GM18861 (cell line): Measurements from ENCODE around the gene SLC35A1.
"Not testable (repeated sequence)": the region's sequence is repeated elsewhere in the genome, so short reads cannot be mapped to it uniquely, and the experiment has no call there.

Experiments used
- ATAC-seq: cut with Tn5 transposase; IDR thresholded peaks from one replicate; pipeline ENCODE4 v1.9.1; 2021; ENCODE audit not compliant: unreplicated experiment

SLC35A1 gene

GRCh38 chr6:87472525-87473418, at the start of gene SLC35A1:
TSS of gene SLC35A1 (plus strand) at chr6:87472974. CDS start at chr6:87473004, 30 bp downstream.
- peak; percentile 90 for ATAC-seq

- no peak for ATAC-seq
Measured at GRCh38 chr6:87426789-87427188, 46.0 kb upstream of the SLC35A1 start.

GRCh38 chr6:87430499-87430898, 42.3 kb upstream of the SLC35A1 start:
- no peak for ATAC-seq

- no peak for ATAC-seq
Measured at GRCh38 chr6:87431263-87431662, 41.5 kb upstream of the SLC35A1 start.

- ATAC-seq = peak; percentile 40
Measured at GRCh38 chr6:87436435-87436834, 36.3 kb upstream of the SLC35A1 start.

GRCh38 chr6:87441711-87442110, 31.1 kb upstream of the SLC35A1 start:
- no peak for ATAC-seq

GRCh38 chr6:87444362-87444761, 28.4 kb upstream of the SLC35A1 start:
- no peak for ATAC-seq

GRCh38 chr6:87465051-87465450, 7.7 kb upstream of the SLC35A1 start:
- no peak for ATAC-seq

- peak; percentile 53 for ATAC-seq
Measured at GRCh38 chr6:87473419-87473903, 687 bp downstream of the SLC35A1 start.

- ATAC-seq = no peak
Measured at GRCh38 chr6:87481931-87482330, 9.2 kb downstream of the SLC35A1 start.

- no peak for ATAC-seq
Measured at GRCh38 chr6:87482366-87482765, 9.6 kb downstream of the SLC35A1 start.

- no peak for ATAC-seq
Measured at GRCh38 chr6:87483929-87484328, 11.2 kb downstream of the SLC35A1 start.

GRCh38 chr6:87484491-87484890, 11.7 kb downstream of the SLC35A1 start:
- no peak for ATAC-seq

GRCh38 chr6:87487555-87487954, 14.8 kb downstream of the SLC35A1 start:
- no peak for ATAC-seq

- not testable (repeated sequence) for ATAC-seq
Measured at GRCh38 chr6:87489326-87489725, 16.6 kb downstream of the SLC35A1 start.

- ATAC-seq = peak; percentile 87
Measured at GRCh38 chr6:87494761-87495422, 22.1 kb downstream of the SLC35A1 start.

GRCh38 chr6:87498048-87498447, 25.3 kb downstream of the SLC35A1 start:
- no peak for ATAC-seq

GRCh38 chr6:87501809-87502572, 29.2 kb downstream of the SLC35A1 start:
- no peak for ATAC-seq

GRCh38 chr6:87504441-87504840, 31.7 kb downstream of the SLC35A1 start:
- no peak for ATAC-seq

- ATAC-seq = no peak
Measured at GRCh38 chr6:87514831-87515230, 42.1 kb downstream of the SLC35A1 start.

- no peak for ATAC-seq
Measured at GRCh38 chr6:87518453-87518852, 45.7 kb downstream of the SLC35A1 start.
